Adrenal gland (tissue), 5 donors: ENCODE measurements around the gene CNGA3.

Experiments used
- POLR2A ChIP-seq, 2 donors: fragments of 450-650 bp; IDR thresholded peaks; one replicate each; pipeline ENCODE4 v1.6.1; 2017; ENCODE audit warnings: antibody characterized with exemption in 2 of 2, mild to moderate bottlenecking in 2 of 2, moderate library complexity in 1 of 2
- TF ChIP-seq, protein P1 (sequence below), 6 experiments: fragments of 450-650 bp in 4 of 6; fragments of 200-600 bp in 2 of 6; sonication (generic) in 1 of 6; IDR thresholded peaks; 1 replicate in 5 of 6; 2 replicates in 1 of 6; pipeline versions ENCODE4 v1.5.1 to v1.8.0; 2016 to 2021; ENCODE audit warnings: antibody characterized with exemption in 6 of 6, mild to moderate bottlenecking in 2 of 6, moderate library complexity in 1 of 6
- donor health status: DM: no; HTN: no; CAD: no.

- TF ChIP-seq POLR2A (IDR thresholded peaks at IDR 0.05), result no peak
- TF ChIP-seq, protein P1, sequence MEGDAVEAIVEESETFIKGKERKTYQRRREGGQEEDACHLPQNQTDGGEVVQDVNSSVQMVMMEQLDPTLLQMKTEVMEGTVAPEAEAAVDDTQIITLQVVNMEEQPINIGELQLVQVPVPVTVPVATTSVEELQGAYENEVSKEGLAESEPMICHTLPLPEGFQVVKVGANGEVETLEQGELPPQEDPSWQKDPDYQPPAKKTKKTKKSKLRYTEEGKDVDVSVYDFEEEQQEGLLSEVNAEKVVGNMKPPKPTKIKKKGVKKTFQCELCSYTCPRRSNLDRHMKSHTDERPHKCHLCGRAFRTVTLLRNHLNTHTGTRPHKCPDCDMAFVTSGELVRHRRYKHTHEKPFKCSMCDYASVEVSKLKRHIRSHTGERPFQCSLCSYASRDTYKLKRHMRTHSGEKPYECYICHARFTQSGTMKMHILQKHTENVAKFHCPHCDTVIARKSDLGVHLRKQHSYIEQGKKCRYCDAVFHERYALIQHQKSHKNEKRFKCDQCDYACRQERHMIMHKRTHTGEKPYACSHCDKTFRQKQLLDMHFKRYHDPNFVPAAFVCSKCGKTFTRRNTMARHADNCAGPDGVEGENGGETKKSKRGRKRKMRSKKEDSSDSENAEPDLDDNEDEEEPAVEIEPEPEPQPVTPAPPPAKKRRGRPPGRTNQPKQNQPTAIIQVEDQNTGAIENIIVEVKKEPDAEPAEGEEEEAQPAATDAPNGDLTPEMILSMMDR (IDR thresholded peaks at IDR 0.05), result no peak
These were observed 36.9 kb downstream of the CNGA3 start for GRCh38 chr2:98383166-98383565.
